Tibial nerve (tissue), 4 donors: ENCODE data around the gene DNAJC16. TPM values are rescaled to one million over a fixed set of nuclear protein-coding genes. Genes with fewer than 3 reads are reported as not detected.

Experiments used
- DNase-seq, 2 donors: peaks; one replicate each; pipeline ENCODE4 v3.0.0-alpha.2; 2019; ENCODE audit warnings: low spot score in 2 of 2
- H3K27ac ChIP-seq, 4 donors: fragments of 200-600 bp; sonication (generic) in 3 of 4; one replicate each; pipeline ENCODE4 v1.5.1; 2017 to 2019; ENCODE audit warnings: mild to moderate bottlenecking in 1 of 4
- H3K27me3 ChIP-seq, 2 donors: fragments of 200-600 bp; sonication (generic) in 1 of 2; one replicate each; pipeline versions ENCODE4 v1.5.1 to v1.6.0; 2017 to 2019
- H3K36me3 ChIP-seq, 3 donors: fragments of 200-600 bp; sonication (generic); one replicate each; pipeline ENCODE4 v1.5.1; 2018 to 2019
- H3K4me1 ChIP-seq, 4 donors: fragments of 200-600 bp; sonication (generic) in 3 of 4; one replicate each; pipeline ENCODE4 v1.5.1; 2017 to 2019
- H3K4me3 ChIP-seq, 4 donors: fragments of 200-600 bp; sonication (generic) in 3 of 4; one replicate each; pipeline ENCODE4 v1.5.1; 2017 to 2019; ENCODE audit warnings: mild to moderate bottlenecking in 1 of 4, moderate library complexity in 1 of 4
- H3K9me3 ChIP-seq, 4 donors: fragments of 200-600 bp; sonication (generic) in 3 of 4; one replicate each; pipeline ENCODE4 v1.5.1; 2017 to 2019
- CTCF ChIP-seq, 5 experiments: fragments of 200-600 bp in 3 of 5; fragments of 450-650 bp in 2 of 5; sonication (generic) in 3 of 5; IDR thresholded peaks; one replicate each; pipeline ENCODE4 v1.5.1; 2016 to 2019; ENCODE audit warnings: antibody characterized with exemption in 5 of 5, mild to moderate bottlenecking in 3 of 5, moderate library complexity in 2 of 5
- EP300 ChIP-seq, 2 donors: sonication (generic); formaldehyde crosslinking; IDR thresholded peaks; one replicate each; pipeline ENCODE4 v1.6.1; 2017; ENCODE audit warnings: antibody characterized with exemption in 2 of 2, mild to moderate bottlenecking in 1 of 2
- POLR2A ChIP-seq, 2 donors: fragments of 450-650 bp; IDR thresholded peaks; one replicate each; pipeline ENCODE4 v1.6.1; 2017; ENCODE audit warnings: antibody characterized with exemption in 2 of 2, mild to moderate bottlenecking in 2 of 2, moderate library complexity in 2 of 2
- WGBS, 2 donors: methylation state at CpG; one replicate each; pipeline ENCODE4 v1.1.5; 2018; 5-methylcytosine and 5-hydroxymethylcytosine counted together
- total RNA-seq, 4 donors: library from RNA; depleted of rRNA; stranded (reverse); fragments of >200 nt; gene quantifications; one replicate each; pipeline ENCODE4 v1.1.0, GENCODE V29; 2016

Gene DNAJC16
- total RNA-seq, 4 donors from 2014 or later, result 11.4 to 35.0 (median 26.3) TPM

- peaks cover 0 to 95% (median 19%) of the 10 kb centered on the region in 3 donors for H3K36me3 ChIP-seq
- TF ChIP-seq POLR2A (IDR thresholded peaks at IDR 0.05), result no peak
- TF ChIP-seq CTCF (IDR thresholded peaks at IDR 0.05), result no peak
- TF ChIP-seq EP300 (IDR thresholded peaks at IDR 0.05), result no peak
Observed at GRCh38 chr1:15543589-15544568, 17.2 kb downstream of the DNAJC16 start.

GRCh38 chr1:15546641-15547040 is 20.0 kb downstream of the DNAJC16 start:
- 48 to 86% methylated on average over 2 of the region's 2 CpGs for WGBS, 2 donors
- H3K36me3 ChIP-seq, result peaks cover 0 to 88% (median 11%) of the 10 kb centered on the region in 3 donors

More at GRCh38 chr1:15543589-15544568, 17.2 kb downstream of the DNAJC16 start:
- Histone ChIP-seq H3K27ac (no peak overlapping the region), H3K4me3 (no peak overlapping the region), H3K27me3 (no peaks in the 10 kb centered on the region), H3K4me1 (no peaks in the 10 kb centered on the region), H3K9me3 (no peaks in the 10 kb centered on the region)
- WGBS, 2 donors, result 90 to 92% methylated on average over 12 of the region's 12 CpGs
- DNase-seq, result no peak

GRCh38 chr1:15550573-15550972 is 23.9 kb downstream of the DNAJC16 start:
- H3K27ac ChIP-seq, result no peak overlapping the region
- H3K27me3 ChIP-seq, result no peaks in the 10 kb centered on the region
- H3K4me1 ChIP-seq, result no peaks in the 10 kb centered on the region
- no peak for TF ChIP-seq POLR2A (IDR thresholded peaks at IDR 0.05)
- TF ChIP-seq CTCF (IDR thresholded peaks at IDR 0.05), result no peak
- no peak for TF ChIP-seq EP300 (IDR thresholded peaks at IDR 0.05)
- peaks cover 0 to 68% (median 11%) of the 10 kb centered on the region in 3 donors for H3K36me3 ChIP-seq
- WGBS, 2 donors, result 78 to 81% methylated on average over 6 of the region's 6 CpGs
- DNase-seq, result no peak
- no peak overlapping the region for H3K4me3 ChIP-seq
- no peaks in the 10 kb centered on the region for H3K9me3 ChIP-seq

More at GRCh38 chr1:15546641-15547040, 20.0 kb downstream of the DNAJC16 start:
- no peaks in the 10 kb centered on the region for H3K4me1 ChIP-seq
- no peak overlapping the region for H3K4me3 ChIP-seq
- H3K27ac ChIP-seq, result peak overlapping the region in 1 of 4 donors; percentile 41
- TF ChIP-seq EP300 (IDR thresholded peaks at IDR 0.05), result no peak
- TF ChIP-seq CTCF (IDR thresholded peaks at IDR 0.05), result no peak
- no peak for TF ChIP-seq POLR2A (IDR thresholded peaks at IDR 0.05)
- no peak for DNase-seq
- H3K9me3 ChIP-seq, result no peaks in the 10 kb centered on the region
- no peaks in the 10 kb centered on the region for H3K27me3 ChIP-seq

- Histone ChIP-seq H3K27ac (no peak overlapping the region), H3K27me3 (no peaks in the 10 kb centered on the region), H3K4me1 (no peaks in the 10 kb centered on the region), H3K36me3 (peaks cover 0 to 53% (median 0%) of the 10 kb centered on the region in 3 donors), H3K4me3 (no peak overlapping the region), H3K9me3 (no peaks in the 10 kb centered on the region)
- 90 to 93% methylated on average over 2 of the region's 2 CpGs for WGBS, 2 donors
- no peak for DNase-seq
- TF ChIP-seq POLR2A (IDR thresholded peaks at IDR 0.05) (no peak), EP300 (IDR thresholded peaks at IDR 0.05) (no peak), CTCF (IDR thresholded peaks at IDR 0.05) (no peak)
Observed at GRCh38 chr1:15557008-15557407, 30.4 kb downstream of the DNAJC16 start.

- DNase-seq, result no peak
- TF ChIP-seq CTCF (IDR thresholded peaks at IDR 0.05) (no peak), POLR2A (IDR thresholded peaks at IDR 0.05) (no peak), EP300 (IDR thresholded peaks at IDR 0.05) (no peak)
Observed at GRCh38 chr1:15557594-15557993, 30.9 kb downstream of the DNAJC16 start.

More at GRCh38 chr1:15557594-15557993, 30.9 kb downstream of the DNAJC16 start:
- Histone ChIP-seq H3K9me3 (no peaks in the 10 kb centered on the region), H3K4me1 (no peaks in the 10 kb centered on the region), H3K4me3 (no peak overlapping the region), H3K27me3 (no peaks in the 10 kb centered on the region), H3K36me3 (peaks cover 0 to 59% (median 0%) of the 10 kb centered on the region in 3 donors), H3K27ac (no peak overlapping the region)
- 76 to 83% methylated on average over 2 of the region's 2 CpGs for WGBS, 2 donors
